ENCODE measurements around the gene MALRD1.

The MALRD1 gene

DNA sequence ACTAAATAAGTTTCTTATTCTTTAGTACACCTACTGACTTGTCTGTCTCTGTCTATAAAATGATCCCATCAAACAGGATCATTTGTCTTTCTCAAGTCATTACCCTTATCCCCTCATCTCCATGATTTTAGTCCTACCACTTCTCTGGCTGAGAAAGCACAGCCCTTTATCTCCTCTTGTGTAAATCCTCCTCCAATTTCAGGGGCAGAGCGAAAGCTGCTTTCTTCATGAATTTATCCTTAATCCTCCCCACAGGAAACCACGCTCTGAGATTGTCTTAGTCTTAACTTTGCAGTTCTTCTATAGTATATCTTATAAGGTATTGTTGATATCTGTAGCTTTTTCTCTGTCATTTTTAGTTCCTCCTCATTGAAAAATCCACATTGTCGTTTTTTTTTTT is 528.0 kb downstream of the MALRD1 start:
- DNase-seq (ENCODE audit: low read depth in 2 of 2), result no peak

DNA sequence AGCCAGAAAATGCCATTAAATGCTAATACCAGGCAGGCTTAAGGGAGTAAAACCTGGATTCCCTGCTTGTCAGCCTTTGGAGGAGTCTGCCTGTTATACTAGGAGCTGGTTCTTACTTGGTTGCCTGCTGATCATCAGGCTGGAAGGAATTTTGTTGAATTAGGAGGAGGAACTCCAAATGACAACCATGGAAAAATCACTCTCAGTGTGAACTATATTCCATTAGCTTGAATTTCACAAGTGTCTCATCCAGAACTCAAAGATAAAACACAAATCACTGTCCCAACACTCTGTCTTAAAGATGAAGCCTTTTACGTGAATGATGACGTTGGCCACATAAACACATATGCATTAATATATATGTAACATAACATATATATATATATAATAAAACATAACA is 528.8 kb downstream of the MALRD1 start:
- no peak for DNase-seq (ENCODE audit: low read depth in 2 of 2)

DNA sequence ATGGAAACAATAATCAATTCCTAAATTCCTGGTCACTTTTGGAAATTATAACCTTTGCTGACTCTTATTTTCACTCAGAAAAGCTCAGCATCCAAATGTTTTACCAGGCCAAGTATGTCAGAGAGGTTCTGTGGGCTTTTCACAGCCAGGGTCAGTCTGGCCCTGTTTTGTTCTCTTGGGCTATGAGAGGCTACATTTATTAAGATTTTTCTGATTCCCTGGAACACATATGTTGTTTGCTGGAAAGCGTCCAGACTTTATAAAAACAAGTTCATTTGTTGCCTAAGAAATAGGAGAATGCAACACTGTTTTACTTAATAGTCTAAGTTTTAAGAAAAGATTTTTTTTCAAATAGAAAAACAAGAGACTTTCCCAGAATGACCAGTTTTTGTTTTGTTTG is 529.2 kb downstream of the MALRD1 start:
- no peak for DNase-seq (ENCODE audit: low read depth in 2 of 2)

DNA sequence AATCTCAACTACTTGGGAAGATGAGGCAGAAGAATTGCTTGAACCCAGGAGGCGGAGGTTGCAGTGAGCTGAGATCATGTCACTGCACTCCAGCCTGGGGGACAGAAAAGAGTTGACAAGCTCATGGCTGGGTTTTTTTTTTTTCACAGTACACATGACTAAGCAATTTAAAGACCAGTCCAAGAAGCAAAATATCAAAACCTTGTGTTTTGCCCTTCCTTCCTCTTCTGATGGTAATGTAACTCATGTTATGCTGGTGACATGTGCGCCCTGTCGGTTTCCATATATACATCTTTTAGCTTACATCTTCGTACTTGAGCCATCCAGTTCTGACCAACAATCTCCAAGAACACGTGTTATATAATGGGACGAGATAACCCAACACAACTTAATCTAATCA is 530.0 kb downstream of the MALRD1 start:
- no peak for DNase-seq (ENCODE audit: low read depth in 2 of 2)

DNA sequence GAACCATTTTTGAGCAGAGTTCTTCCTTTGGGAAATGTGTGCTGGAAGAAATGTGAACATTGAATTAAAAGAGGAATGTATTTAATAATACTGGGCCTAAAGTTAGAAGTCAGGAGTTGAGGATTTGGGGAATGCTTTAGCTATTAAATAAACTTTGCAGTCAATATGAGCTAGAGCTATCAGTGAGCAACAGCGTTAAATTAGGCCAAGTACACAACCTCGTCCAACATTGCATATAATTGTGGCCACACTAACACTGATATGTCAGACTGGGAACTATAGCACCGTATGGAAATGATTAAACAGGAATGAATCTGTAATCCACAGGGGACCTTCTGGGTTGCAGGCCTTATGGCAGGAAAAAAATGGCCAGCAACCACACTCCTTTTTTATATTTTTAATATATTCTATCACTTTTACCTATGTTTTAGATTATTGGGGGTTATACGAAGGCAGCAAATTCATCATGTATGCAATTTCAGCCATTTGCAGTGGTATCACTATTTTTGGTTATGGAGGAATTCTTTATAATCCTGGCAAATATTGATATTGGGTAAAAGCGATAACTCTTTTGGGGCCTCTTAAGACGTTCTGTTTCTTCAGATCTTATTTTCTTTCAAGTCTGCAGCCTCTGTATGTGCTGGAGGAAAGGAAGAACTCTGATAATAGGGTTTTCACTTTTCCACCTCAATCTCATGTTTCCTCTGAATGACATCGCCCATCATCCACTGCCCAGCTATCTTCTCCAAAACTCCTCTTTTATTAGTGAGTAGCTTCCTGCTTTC is 531.4 kb downstream of the MALRD1 start:
- DNase-seq (ENCODE audit: low read depth in 2 of 2), result no peak

DNA sequence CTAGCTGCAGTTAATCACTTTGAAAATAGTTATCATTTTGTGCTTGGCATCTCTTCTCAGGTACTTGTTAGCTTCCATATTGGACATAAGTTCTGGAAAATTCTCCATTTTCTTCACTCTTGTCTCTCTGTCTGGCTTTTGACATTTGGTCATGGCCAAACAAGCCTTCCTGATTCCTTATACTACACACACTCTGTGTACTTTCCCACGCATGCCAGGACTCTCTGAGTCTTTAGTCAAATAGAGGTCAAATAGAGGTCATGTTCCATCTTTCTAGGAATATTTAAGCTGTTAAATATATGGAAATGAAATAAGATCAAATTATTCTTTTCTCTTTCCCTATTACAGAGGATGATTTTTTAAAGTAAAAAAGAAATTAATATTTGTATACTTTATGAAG is 532.1 kb downstream of the MALRD1 start:
- no peak for DNase-seq (ENCODE audit: low read depth in 2 of 2)

DNA sequence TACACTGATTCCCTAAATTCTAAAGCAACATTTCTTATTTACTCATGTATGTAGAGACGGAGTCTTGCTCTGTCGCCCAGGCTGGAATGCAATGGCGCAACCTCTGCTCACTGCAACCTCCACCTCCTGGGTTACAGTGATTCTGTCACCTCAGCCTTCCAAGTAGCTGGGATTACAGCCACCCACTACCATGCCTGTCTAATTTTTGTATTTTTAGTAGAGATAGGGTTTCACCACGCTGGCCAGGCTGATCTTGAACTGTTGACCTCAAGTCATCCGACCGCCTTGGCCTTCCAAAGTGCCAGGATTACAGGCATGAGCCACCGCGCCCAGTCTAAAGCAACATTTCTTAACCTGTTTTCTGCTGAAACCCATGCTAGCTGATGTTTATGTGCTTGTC is 540.0 kb downstream of the MALRD1 start:
- no peak for DNase-seq (ENCODE audit: low read depth in 2 of 2)

DNA sequence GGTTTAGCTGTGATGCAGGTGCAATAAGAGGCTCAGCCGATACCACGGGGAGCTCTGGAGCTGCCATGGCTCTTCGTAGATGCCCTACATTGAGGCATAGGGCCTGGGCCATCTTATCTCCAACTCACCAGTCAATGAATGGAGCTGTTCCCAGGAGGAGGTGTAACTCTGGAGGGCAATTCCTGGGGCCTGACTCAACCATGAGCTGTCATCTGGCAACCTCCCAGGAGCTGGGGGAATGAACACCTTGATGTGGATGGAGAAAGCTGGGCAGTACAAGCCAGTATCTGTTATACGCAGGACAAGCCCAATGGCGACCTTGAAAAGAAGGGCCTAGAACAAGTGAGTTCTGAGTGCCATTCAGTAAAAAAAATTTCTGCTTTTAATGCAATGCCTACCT is 543.7 kb downstream of the MALRD1 start:
- DNase-seq (ENCODE audit: low read depth in 2 of 2), result no peak

DNA sequence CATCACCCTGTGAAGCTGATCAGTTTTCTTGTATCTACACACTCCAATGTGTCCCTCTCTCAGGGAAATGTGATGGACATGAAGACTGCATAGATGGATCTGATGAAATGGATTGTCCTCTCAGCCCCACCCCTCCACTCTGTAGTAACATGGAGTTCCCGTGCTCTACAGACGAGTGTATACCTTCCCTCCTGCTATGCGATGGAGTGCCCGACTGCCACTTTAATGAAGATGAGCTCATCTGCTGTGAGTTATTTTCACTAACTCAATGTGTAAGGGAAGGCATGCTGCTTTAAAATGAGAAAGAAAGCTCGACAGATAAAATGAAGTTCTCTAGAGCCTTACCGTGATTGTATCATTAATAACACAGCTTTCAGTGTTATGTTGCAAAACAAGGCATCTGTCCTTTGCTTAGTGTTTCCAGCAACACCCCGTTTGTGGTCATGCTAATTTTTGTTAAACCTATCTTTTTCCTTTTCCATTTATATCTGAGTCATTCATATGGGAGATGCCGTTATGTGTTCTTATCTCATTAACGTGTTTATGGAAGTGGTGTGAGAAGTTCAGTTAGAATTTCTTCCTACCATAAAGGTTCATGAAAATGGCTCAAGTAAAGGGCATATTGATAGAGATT is 546.7 kb downstream of the MALRD1 start:
- no peak for DNase-seq (ENCODE audit: low read depth in 2 of 2)

DNA sequence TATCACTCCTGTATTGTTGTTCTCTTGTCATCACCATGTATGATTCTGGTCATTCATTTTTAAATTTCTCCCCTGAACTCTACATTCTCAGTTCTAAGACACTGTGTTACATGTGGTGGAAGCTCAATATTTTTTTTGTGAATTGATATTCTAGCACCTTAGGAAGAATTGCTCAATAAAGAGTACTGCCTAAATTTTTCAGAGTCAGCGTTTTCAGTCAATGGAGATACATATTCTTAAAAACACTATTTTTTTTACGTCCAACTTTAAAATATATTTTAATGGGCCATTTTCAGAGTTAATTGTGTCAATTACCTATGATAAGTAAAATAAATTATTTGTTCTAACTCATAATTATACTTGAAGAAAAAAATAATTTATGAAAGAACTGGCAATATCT is 557.2 kb downstream of the MALRD1 start:
- no peak for DNase-seq (ENCODE audit: low read depth in 2 of 2)

DNA sequence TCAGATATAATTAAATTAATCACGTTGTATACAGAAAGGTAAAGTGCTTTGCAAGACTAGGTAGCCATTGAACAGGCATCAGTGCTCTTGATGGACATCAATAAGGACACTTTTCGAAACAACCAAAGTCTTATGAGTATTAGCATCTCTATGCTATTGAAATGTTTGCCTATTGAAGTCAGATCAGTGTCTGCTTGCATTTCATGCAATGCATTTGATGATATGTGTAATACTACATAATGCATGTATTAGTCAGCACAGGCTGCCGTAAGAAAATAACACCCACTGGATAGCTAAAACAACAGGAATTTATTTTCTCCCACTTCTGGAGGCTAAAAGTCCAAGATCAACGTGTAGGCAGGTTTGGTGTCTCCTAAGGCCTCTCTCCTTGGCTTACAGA is 558.4 kb downstream of the MALRD1 start:
- DNase-seq (ENCODE audit: low read depth in 2 of 2), result no peak

DNA sequence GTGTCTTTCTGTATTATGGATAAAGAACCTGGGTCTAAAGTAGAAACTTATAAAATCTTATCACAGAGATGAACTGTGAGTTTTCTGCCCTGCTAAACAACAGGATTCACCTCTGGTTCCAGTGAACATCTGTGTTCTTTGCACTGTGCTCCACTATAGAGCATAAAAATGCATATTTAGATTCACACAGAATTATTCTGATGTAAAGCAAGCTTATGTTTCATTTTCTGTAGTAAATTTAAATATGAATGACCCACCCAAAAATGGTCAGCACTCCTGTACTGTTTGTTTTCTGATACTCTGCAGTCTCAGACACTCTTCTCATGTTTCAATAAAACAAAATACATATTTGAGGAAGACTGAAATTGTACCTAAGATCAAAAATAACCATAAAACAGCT is 563.2 kb downstream of the MALRD1 start:
- no peak for DNase-seq (ENCODE audit: low read depth in 2 of 2)

DNA sequence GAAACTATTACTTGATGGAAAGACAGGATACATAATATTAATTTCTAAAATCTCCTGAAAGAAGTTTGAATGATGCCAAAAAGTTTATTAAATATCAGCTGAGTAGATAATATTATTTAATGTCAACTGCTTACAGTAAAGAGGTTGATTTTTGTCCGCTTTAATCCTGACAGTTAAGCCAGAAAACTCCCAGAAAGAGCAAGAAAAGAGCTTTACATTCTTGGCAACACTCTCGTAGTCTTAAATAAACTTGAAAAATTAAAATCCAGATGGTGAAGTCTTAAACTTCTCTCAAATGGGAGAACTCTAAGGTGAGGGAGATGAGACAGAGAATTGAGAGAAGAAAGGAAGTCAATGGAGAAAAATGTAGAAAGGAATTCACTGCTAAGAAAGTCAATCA is 568.4 kb downstream of the MALRD1 start:
- DNase-seq (ENCODE audit: low read depth in 2 of 2), result no peak

DNA sequence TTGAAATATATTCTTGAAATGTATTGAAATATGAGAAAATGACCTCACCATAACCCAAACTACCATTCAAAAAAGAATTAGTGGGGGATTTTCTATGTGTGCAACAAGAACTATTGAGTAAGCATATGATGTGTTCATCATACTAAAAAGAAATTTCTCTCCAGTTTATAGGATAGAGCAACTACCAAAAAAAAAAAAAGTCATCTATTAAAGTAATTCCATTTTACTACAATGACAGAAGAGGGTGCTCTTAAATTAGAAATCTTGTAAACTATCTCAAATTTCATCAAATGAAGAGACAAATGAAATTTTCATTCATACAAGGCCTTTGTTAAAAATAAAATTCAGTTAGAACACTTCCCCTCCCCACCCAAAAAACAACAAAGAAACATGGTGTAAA is 572.2 kb downstream of the MALRD1 start:
- DNase-seq (ENCODE audit: low read depth in 2 of 2), result no peak

DNA sequence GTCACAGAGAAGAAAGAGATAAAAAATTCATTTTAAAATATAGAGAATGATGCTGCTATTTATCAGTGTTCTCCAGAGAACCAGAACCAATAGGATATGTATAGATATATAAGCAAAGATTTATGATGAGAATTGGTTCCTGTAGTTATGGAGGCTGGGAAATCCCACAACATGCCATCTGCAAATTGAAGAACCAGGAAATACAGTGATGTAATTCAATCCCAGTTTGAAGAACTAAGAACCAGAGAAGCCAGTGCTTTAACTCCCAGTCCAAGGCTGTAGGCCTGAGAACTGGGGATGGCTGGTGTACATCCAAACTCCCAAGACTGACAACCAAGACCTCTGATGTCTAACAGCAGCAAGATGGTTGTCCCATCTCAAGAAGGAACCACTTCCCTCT is 574.7 kb downstream of the MALRD1 start:
- DNase-seq (ENCODE audit: low read depth in 2 of 2), result no peak

DNA sequence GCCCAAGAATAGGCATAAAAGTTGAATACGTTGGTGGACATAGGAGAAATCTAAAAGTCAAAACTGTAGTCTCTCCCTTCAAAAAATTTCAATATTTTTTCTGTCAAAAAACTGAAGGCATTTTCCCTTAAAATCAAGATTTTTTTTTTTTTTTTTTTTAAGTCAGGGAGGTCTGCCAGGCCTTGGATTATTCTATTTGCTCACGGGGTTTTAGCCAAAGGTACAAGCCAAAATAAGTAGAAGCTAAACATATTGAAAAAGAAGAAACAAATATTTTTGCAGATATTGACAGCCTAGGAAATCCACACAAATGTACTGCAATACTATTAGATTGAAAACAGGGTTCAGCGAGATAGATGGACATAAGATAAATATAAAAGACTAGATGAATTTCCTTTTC is 577.6 kb downstream of the MALRD1 start:
- no peak for DNase-seq (ENCODE audit: low read depth in 2 of 2)

DNA sequence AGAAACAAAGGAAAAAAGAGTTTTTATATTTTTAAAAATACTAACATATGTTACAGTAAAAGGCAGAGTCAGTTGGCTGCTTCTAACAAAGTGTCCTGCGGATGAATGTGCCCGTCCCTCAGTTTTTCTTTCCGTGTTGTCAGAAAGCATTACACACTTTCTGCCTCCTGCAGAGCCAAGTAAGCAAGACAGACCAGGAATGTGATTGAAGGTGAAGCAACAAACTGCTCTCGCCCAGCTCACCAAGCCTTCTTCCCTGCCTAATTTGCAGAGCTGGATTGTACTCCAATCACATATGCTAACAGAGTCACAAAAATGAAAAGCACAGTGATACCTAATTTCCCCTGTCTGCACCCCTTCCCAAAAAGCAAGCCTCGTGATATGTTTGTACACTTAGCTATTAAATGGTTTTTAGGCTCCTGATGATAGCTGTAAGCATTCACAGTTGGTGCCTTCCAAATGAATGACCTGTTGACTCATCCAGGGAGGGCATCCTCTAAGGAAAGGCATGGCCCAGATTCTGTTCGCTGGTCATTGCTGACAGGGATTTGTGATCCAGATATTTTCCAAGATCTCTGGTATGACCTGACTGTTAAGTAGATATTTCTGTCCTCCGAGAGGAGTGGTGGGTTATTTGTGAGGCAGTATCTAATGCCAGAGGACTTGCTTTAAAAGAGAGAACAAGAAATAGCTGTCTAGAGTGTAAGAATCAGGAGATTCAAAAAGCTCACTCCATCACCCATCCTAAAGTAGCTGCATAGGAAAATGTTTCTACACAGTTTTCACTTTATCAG is 580.4 kb downstream of the MALRD1 start:
- no peak for DNase-seq (ENCODE audit: low read depth in 2 of 2)

DNA sequence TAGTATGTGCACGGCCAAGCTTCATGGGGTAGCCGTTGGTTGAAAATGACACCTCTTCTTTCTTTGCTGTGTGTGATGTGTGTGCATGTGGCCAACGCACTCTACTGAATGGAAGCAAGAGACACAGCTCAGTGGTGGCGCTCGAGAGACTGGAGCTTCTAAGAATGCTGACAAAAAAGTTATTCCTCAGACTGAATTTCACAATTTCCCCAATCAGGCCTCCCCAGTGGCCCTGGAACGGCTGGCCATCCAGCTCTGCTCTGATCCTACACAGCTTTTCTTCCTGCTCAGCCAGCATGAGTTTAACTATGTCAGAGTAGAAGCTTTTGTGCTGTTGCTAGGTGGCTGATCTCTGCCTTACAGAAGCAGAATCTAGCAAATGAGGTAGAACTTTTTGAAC is 581.0 kb downstream of the MALRD1 start:
- no peak for DNase-seq (ENCODE audit: low read depth in 2 of 2)

DNA sequence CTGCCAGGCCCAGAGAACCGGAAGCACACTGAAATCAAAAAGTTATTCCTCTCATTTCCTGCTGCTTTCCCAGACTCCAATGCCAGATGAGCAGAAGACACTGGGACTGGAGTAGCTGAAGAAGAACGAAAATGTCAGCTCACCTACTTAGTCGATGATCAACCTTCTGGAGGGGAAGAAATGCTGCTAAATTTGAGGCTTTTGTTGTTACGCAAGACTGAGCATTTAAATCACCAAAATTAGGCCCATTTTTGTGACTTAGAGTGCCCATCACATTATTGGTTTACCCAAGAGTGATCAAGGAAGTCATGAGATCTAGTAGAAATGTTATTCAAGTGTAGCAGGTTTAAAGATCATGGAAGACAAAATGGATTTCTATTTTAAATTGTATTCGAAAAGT is 585.6 kb downstream of the MALRD1 start:
- no peak for DNase-seq (ENCODE audit: low read depth in 2 of 2)

DNA sequence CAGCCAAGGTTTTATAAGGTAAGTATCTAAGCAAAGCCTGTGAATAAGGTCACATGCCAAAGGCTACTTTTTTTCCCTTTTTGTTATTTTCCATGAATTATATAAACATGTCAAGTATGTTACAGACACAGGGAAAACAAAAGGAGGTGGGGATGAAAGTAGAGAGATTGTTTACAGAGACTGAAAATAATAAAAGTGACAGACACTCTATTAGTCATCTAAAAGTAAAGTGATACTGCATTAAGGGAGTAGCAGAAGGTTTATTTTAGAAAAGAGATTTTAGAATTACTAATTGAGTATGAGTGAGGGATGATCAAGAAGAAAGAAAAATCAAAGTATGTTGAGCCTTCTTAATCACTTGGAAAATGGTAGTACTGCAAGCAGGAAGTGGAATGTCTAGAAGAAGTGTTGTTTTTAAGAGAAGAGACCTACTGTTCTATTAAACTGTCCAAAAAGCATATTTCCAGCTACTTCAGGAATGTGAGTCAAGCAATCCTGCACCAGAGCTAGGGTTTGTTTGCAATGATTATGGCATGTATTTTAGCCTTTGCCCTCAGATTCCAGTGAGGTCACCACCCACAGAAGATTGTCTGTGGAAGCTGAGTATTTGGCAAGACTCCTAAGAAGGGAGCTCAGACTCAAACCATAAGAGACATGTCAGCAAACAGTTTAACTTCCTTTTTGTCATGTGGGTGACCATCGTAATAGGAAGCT is 589.7 kb downstream of the MALRD1 start:
- no peak for DNase-seq (ENCODE audit: low read depth in 2 of 2)

DNA sequence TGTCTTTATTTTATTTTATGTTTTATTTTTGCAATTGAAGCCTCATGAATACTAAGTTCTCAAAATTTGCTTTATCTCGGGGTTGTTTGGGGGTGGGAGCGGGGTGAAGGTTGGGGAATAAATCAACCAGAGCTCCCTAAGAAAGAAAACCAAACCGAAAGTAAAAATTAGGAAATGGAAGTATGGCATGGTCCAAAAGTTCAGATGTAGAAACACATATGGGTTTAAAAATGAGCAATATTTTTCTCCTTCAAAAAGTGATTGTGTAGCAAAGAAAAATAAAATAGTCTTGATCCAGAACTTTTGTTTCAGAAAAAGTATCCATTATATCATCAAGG is 590.3 kb downstream of the MALRD1 start:
- no peak for DNase-seq (ENCODE audit: low read depth in 2 of 2)

DNA sequence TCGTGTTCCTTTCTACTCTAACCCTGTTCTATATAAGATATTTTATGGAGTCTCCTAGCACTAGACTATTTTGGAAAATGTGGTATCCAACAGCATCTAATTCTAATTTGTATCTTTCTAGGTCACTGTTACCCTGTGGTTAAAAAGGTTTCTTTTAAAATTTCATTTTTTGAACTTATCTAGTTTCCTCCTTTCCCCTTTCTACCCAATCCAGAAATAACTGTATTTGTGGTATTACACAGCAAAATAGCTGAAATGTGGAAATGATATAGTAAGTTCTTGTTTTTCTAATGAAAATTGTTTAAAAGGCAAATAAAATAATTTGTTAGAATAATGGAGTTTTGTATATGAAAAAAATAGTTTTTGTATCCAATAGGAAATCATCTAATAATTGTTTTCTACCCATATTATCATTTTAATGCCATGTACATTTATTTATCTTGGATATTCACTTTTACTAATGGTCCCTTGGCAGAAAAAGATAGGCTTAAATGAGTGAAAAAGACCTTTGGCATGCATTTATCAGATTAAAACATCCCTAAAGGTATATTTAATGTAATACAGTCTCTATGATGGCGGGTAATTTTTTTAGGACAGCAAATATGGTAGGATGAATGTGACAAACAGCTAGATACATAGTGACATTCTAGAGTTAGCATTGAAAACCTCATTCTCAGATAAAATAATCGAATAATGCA is 592.1 kb downstream of the MALRD1 start:
- no peak for DNase-seq (ENCODE audit: low read depth in 2 of 2)
